IMR-90 (cell line): Measurements from ENCODE around the gene STAC3. TPM values are rescaled to one million over a fixed set of nuclear protein-coding genes. Genes with fewer than 3 reads are reported as not detected.

Experiments used
- ATAC-seq: fragments of 200-7000 bp; cut with Tn5 transposase; 2 replicates; pipeline ENCODE4 v1.9.1; 2020; ENCODE audit warnings: low read depth, mild to moderate bottlenecking, moderate library complexity
- BruUV-seq: library from RNA; stranded (reverse); fragments of 400-500 nt; replicated peaks from 2 replicates; lab custom pipeline; 2021; lab: Mats Ljungman, UMichigan
- CTCF ChIA-PET: fragments of 300-600 bp; formaldehyde crosslinking; extraction: SDS; loops from one replicate; lab custom pipeline; 2021; ENCODE audit warnings: antibody characterized with exemption; lab: Yijun Ruan, JAX
- POLR2A ChIA-PET: fragments of 300-600 bp; sonication (Branson Sonifier 250); formaldehyde crosslinking; loops from one replicate; lab custom pipeline; 2022; ENCODE audit warnings: antibody characterized with exemption; ENCODE audit not compliant: unreplicated experiment; lab: Charles Lee
- DNase-seq: peaks from one replicate; pipeline ENCODE4 v3.0.0; 2013
- H2AFZ ChIP-seq: replicated peaks from 2 replicates; pipeline ENCODE3; 2013; ENCODE audit warnings: low read length, mild to moderate bottlenecking; ENCODE audit not compliant: poor library complexity
- H2AK5ac ChIP-seq: 2 replicates; pipeline ENCODE4 v1.6.1; 2013; ENCODE audit warnings: low read depth, low read length, inconsistent platforms
- H2AK9ac ChIP-seq: replicated peaks from 2 replicates; pipeline ENCODE3; 2013; ENCODE audit warnings: mild to moderate bottlenecking, low read depth, low read length, moderate library complexity; ENCODE audit not compliant: poor library complexity
- H2BK120ac ChIP-seq: 2 replicates; pipeline ENCODE4 v1.6.1; 2013; ENCODE audit warnings: low read depth, low read length, inconsistent platforms
- H2BK15ac ChIP-seq: 3 replicates; pipeline ENCODE4 v1.6.1; 2013; ENCODE audit warnings: low read depth, low read length, inconsistent platforms
- H2BK20ac ChIP-seq: 2 replicates; pipeline ENCODE4 v1.6.1; 2013; ENCODE audit warnings: low read depth, mild to moderate bottlenecking, inconsistent platforms, low read length, moderate library complexity
- H2BK5ac ChIP-seq: 2 replicates; pipeline ENCODE4 v1.6.1; 2013; ENCODE audit warnings: mild to moderate bottlenecking, low read depth, low read length, inconsistent platforms; ENCODE audit not compliant: poor library complexity, severe bottlenecking
- H3K14ac ChIP-seq: replicated peaks from 2 replicates; pipeline ENCODE4 v1.6.1; 2013; ENCODE audit warnings: low read depth, low read length, inconsistent platforms
- H3K18ac ChIP-seq: 2 replicates; pipeline ENCODE4 v1.6.1; 2013; ENCODE audit warnings: low read depth, low read length, control low read depth
- H3K23ac ChIP-seq: 2 replicates; pipeline ENCODE4 v1.6.1; 2013; ENCODE audit warnings: low read depth, low read length, inconsistent platforms
- H3K27ac ChIP-seq: 2 replicates; pipeline ENCODE4 v1.5.1; 2013; ENCODE audit warnings: mild to moderate bottlenecking, control low read depth, low read length; ENCODE audit not compliant: insufficient read depth
- H3K27me3 ChIP-seq: 2 replicates; pipeline ENCODE4 v1.6.1; 2013; ENCODE audit warnings: low read length; ENCODE audit not compliant: control insufficient read depth, insufficient read depth
- H3K36me3 ChIP-seq: 2 replicates; pipeline ENCODE4 v1.6.1; 2013; ENCODE audit warnings: low read length, mixed read lengths; ENCODE audit not compliant: control insufficient read depth, insufficient read depth
- H3K4ac ChIP-seq: 2 replicates; pipeline ENCODE4 v1.6.1; 2013; ENCODE audit warnings: low read depth, low read length, inconsistent platforms
- H3K4me1 ChIP-seq: 2 replicates; pipeline ENCODE4 v1.6.1; 2013; ENCODE audit warnings: low read length, mixed read lengths; ENCODE audit not compliant: control insufficient read depth, insufficient read depth
- H3K4me2 ChIP-seq: 2 replicates; pipeline ENCODE4 v1.6.1; 2013; ENCODE audit warnings: low read depth, mild to moderate bottlenecking, control low read depth, low read length, moderate library complexity
- H3K4me3 ChIP-seq: 2 replicates; pipeline ENCODE4 v1.5.1; 2013; ENCODE audit warnings: low read depth, mild to moderate bottlenecking, control low read depth, low read length, moderate library complexity; ENCODE audit not compliant: insufficient read depth
- H3K56ac ChIP-seq: 2 replicates; pipeline ENCODE4 v1.6.1; 2013; ENCODE audit warnings: low read length, inconsistent platforms; ENCODE audit not compliant: insufficient read depth; ENCODE audit errors: extremely low read depth
- H3K79me1 ChIP-seq, 2 experiments: 2 replicates each; pipeline ENCODE4 v1.6.1; 2013; ENCODE audit warnings: low read length in 2 of 2, inconsistent platforms in 1 of 2, low read depth in 1 of 2
- H3K9ac ChIP-seq: 2 replicates; pipeline ENCODE4 v1.6.1; 2013; ENCODE audit warnings: low read depth, low read length, control low read depth
- H3K9me1 ChIP-seq: 2 replicates; pipeline ENCODE4 v1.6.1; 2013; ENCODE audit warnings: low read length, inconsistent platforms; ENCODE audit not compliant: insufficient read depth
- H3K9me3 ChIP-seq: 2 replicates; pipeline ENCODE4 v1.6.1; 2013; ENCODE audit warnings: low read length; ENCODE audit not compliant: control insufficient read depth, insufficient read depth
- H4K20me1 ChIP-seq: 2 replicates; pipeline ENCODE4 v1.6.1; 2013; ENCODE audit warnings: low read length, inconsistent platforms; ENCODE audit not compliant: insufficient read depth
- H4K5ac ChIP-seq: 2 replicates; pipeline ENCODE4 v1.6.1; 2013; ENCODE audit warnings: mild to moderate bottlenecking, low read depth, low read length, control low read depth
- H4K8ac ChIP-seq, 2 experiments: 2 replicates each; pipeline ENCODE4 v1.6.1; 2013; ENCODE audit warnings: low read depth in 2 of 2, low read length in 2 of 2, control low read depth in 1 of 2, inconsistent platforms in 1 of 2
- H4K91ac ChIP-seq: 2 replicates; pipeline ENCODE4 v1.6.1; 2013; ENCODE audit warnings: low read depth, low read length, inconsistent platforms; ENCODE audit not compliant: insufficient read depth
- CEBPB ChIP-seq: IDR thresholded peaks from 2 replicates; pipeline ENCODE4 v1.6.1; 2012; ENCODE audit warnings: low read depth, low read length, improper control_type of control experiment
- CHD1 ChIP-seq: IDR thresholded peaks from 2 replicates; pipeline ENCODE4 v1.6.1; 2012; ENCODE audit warnings: low read depth, low read length, improper control_type of control experiment
- CTCF ChIP-seq: conservative IDR thresholded peaks from 2 replicates; pipeline ENCODE4 v1.5.1; 2012; ENCODE audit warnings: mild to moderate bottlenecking, low read depth, low read length, improper control_type of control experiment
- FOS ChIP-seq: fragments of 150-350 bp; IDR thresholded peaks from 2 replicates; pipeline ENCODE4 v1.6.1; 2016; ENCODE audit warnings: low read depth, low read length
- MAFK ChIP-seq: IDR thresholded peaks from 2 replicates; pipeline ENCODE4 v1.6.1; 2012; ENCODE audit warnings: low read depth, low read length, improper control_type of control experiment
- MXI1 ChIP-seq: IDR thresholded peaks from 2 replicates; pipeline ENCODE4 v1.6.1; 2012; ENCODE audit warnings: low read depth, mild to moderate bottlenecking, low read length, moderate library complexity, borderline replicate concordance
- NFE2L2 ChIP-seq: fragments of 150-350 bp; IDR thresholded peaks from 2 replicates; pipeline ENCODE4 v1.6.1; 2016; ENCODE audit warnings: low read depth, mild to moderate bottlenecking, low read length
- POLR2A ChIP-seq: IDR thresholded peaks from 2 replicates; pipeline ENCODE4 v1.6.1; 2012; ENCODE audit warnings: mild to moderate bottlenecking, low read depth, low read length
- RCOR1 ChIP-seq: IDR thresholded peaks from 2 replicates; pipeline ENCODE4 v1.6.1; 2012; ENCODE audit warnings: mild to moderate bottlenecking, low read length, improper control_type of control experiment; ENCODE audit not compliant: insufficient replicate concordance
- RFX5 ChIP-seq: IDR thresholded peaks from 2 replicates; pipeline ENCODE4 v1.8.0; 2012; ENCODE audit warnings: low read depth, mild to moderate bottlenecking, low read length, moderate library complexity
- SMC3 ChIP-seq: fragments of 150-350 bp; IDR thresholded peaks from 2 replicates; pipeline ENCODE4 v1.6.1; 2016; ENCODE audit warnings: low read depth, mild to moderate bottlenecking, antibody characterized with exemption, low read length, moderate library complexity
- USF2 ChIP-seq: fragments of 150-350 bp; IDR thresholded peaks from 2 replicates; pipeline ENCODE4 v1.6.1; 2017; ENCODE audit warnings: mild to moderate bottlenecking, antibody characterized with exemption, low read length, low read depth
- WGBS, 2 experiments: methylation state at CpG; one replicate each; pipeline versions ENCODE4 v1.1.5 to v1.1.7; 2013; ENCODE audit warnings: missing lambda C conversion rate in 2 of 2; ENCODE audit not compliant: insufficient read length in 1 of 2; ENCODE audit errors: extremely low coverage in 2 of 2; 5-methylcytosine and 5-hydroxymethylcytosine counted together
- dilution Hi-C: fragments of 300-500 bp; cut with HindIII; formaldehyde crosslinking; loops from one replicate; pipeline ENCODE4 v1.14.3; 2018; ENCODE audit warnings: low sequenced_read_pairs; ENCODE audit not compliant: unreplicated experiment
- in situ Hi-C: fragments of 300-500 bp; cut with MboI; formaldehyde crosslinking; loops from 3 replicates; pipeline ENCODE4 v1.14.3; 2019; ENCODE audit warnings: low sequenced_read_pairs, inconsistent platforms, mixed read lengths
- intact Hi-C: fragments of 100-400 bp; cut with micrococcal nuclease; formaldehyde crosslinking; loops from 2 replicates; pipeline ENCODE4 v1.10.0; 2022
- polyA plus RNA-seq, 3 experiments: library from polyadenylated mRNA; depleted of rRNA; stranded (reverse); fragments of >200 nt; gene quantifications; 2 replicates each; pipeline ENCODE4 v1.2.3, GENCODE V29; 2012; ENCODE audit warnings: low replicate concordance in 1 of 3
- total RNA-seq: library from RNA; depleted of rRNA; stranded (reverse); fragments of >200 nt; gene quantifications from 2 replicates; pipeline ENCODE4 v1.2.3, GENCODE V29; 2012

STAC3 gene
- total and polyA plus RNA-seq, 2 of the 4 experiments (the other 2 are of a cell fraction), result 0.18 to 0.67 TPM

GRCh38 chr12:57226588-57227314 lies 24.2 kb downstream of the STAC3 start:
- Histone ChIP-seq H3K27ac (no peak overlapping the region), H3K18ac (no peak overlapping the region), H2AK5ac (no peak overlapping the region; the same call in 1 of the 2 replicates), H2BK120ac (no peak overlapping the region), H2AFZ (peak overlapping the region; percentile 46), H4K5ac (no peak overlapping the region), H2AK9ac (peak overlapping the region; percentile 68), H3K56ac (no peak overlapping the region), H2BK20ac (no peak overlapping the region), H4K20me1 (peaks cover 15% of the 10 kb centered on the region), H4K91ac (no peak overlapping the region), H3K27me3 (peaks cover 17% of the 10 kb centered on the region), H3K9me1 (peaks cover 14% of the 10 kb centered on the region), H2BK5ac (no peak overlapping the region), H3K9me3 (no peaks in the 10 kb centered on the region), H3K9ac (no peak overlapping the region), H3K14ac (no peak overlapping the region), H3K4me1 (peaks cover 14% of the 10 kb centered on the region), H4K8ac (no peak overlapping the region), H3K79me1 (peaks cover 18 to 27% of the 10 kb centered on the region in 2 experiments; a peak in 3 of 4 replicates), H3K4me3 (no peak overlapping the region), H3K4ac (no peak overlapping the region; the same call in 1 of the 2 replicates), H2BK15ac (no peak overlapping the region), H3K4me2 (peak overlapping the region; percentile 5; the same call in 1 of the 2 replicates), H3K36me3 (peaks cover 11% of the 10 kb centered on the region), H3K23ac (no peak overlapping the region)
- ATAC-seq (no peak), DNase-seq (no peak)
- BruUV-seq, result no TSS peak
- no peak for TF ChIP-seq FOS
- TF ChIP-seq CHD1, result no peak
- TF ChIP-seq USF2, result no peak
- no peak for TF ChIP-seq RFX5
- no peak for TF ChIP-seq RCOR1
- no peak for TF ChIP-seq CTCF
- TF ChIP-seq POLR2A, result no peak
- TF ChIP-seq CEBPB, result no peak
- TF ChIP-seq NFE2L2, result no peak
- TF ChIP-seq SMC3, result no peak
- TF ChIP-seq MAFK, result no peak
- no peak for TF ChIP-seq MXI1
- POLR2A ChIA-PET, result no interaction called here
- intact Hi-C loops (no loop called here), in situ Hi-C loops (no loop called here), dilution Hi-C loops (no loop called here)
- CTCF ChIA-PET, result interaction anchor here (1.0 to 5.3 kb wide), 2 partner anchors 15 to 24 kb away, joined by 3 to 47 read pairs; partner anchors contain the start of gene STAC3
- WGBS, 2 experiments, result 60% methylated on average over 4 of the region's 35 CpGs; no CpG with 5 or more reads in 1 of the 2 experiments
